Measurements from ENCODE around the gene P2RY8.

DNA sequence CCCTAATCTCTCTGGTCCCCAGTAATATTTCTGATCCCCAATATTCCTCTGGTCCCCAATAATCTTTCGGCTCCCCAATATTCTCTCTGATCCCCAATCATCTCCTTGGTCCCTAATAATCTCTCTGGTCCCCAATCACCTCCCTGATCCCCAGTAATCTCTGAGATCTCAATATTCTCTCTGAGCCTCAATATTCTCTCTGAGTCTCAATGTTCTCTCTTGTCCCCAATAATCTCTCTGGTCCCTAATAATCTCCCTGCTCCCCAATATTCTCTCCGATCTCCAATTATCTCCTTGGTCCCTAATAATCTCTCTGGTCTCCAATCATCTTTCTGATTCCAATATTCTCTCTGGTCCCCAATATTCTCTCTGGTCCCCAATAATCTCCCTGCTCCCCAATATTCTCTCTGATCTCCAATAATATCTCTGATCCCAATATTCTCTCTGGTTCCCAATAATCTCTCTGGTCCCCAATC lies 17.9 kb downstream of the P2RY8 start:
- TF ChIP-seq, protein P1, sequence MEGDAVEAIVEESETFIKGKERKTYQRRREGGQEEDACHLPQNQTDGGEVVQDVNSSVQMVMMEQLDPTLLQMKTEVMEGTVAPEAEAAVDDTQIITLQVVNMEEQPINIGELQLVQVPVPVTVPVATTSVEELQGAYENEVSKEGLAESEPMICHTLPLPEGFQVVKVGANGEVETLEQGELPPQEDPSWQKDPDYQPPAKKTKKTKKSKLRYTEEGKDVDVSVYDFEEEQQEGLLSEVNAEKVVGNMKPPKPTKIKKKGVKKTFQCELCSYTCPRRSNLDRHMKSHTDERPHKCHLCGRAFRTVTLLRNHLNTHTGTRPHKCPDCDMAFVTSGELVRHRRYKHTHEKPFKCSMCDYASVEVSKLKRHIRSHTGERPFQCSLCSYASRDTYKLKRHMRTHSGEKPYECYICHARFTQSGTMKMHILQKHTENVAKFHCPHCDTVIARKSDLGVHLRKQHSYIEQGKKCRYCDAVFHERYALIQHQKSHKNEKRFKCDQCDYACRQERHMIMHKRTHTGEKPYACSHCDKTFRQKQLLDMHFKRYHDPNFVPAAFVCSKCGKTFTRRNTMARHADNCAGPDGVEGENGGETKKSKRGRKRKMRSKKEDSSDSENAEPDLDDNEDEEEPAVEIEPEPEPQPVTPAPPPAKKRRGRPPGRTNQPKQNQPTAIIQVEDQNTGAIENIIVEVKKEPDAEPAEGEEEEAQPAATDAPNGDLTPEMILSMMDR (IDR thresholded peaks at IDR 0.05), result no peak
- no peak for TF ChIP-seq EZH2 (IDR thresholded peaks at IDR 0.05)

All from neural progenitor cell (in vitro differentiated cells).